HFF-Myc (cell line): ENCODE results near the gene PPP2R2D.
"Not testable (repeated sequence)": the region's sequence is repeated elsewhere in the genome, so short reads cannot be mapped to it uniquely, and the experiment has no call there.

ENCODE experiments used
- DNase-seq: peaks from one replicate; pipeline ENCODE4 v3.0.0-alpha.2; 2011; ENCODE audit warnings: low read depth; ENCODE audit errors: extremely low read depth
- H3K4me3 ChIP-seq: replicated peaks from 2 replicates; pipeline ENCODE4 v1.5.1; 2011; ENCODE audit warnings: low read depth, mild to moderate bottlenecking, control low read depth, low read length
- CTCF ChIP-seq: IDR thresholded peaks from 2 replicates; pipeline ENCODE4 v1.5.1; 2012; ENCODE audit warnings: mild to moderate bottlenecking, low read depth, low read length, control low read depth; ENCODE audit errors: missing control alignments

PPP2R2D gene

GRCh38 chr10:131982185-131982756, 81.5 kb downstream of the PPP2R2D start:
- peak overlapping the region; percentile 76 for H3K4me3 ChIP-seq
- no peak for TF ChIP-seq CTCF
- DNase-seq = no peak

- DNase-seq = no peak
- TF ChIP-seq CTCF = no peak
- H3K4me3 ChIP-seq = peak overlapping the region; percentile 76
These were observed 82.0 kb downstream of the PPP2R2D start for GRCh38 chr10:131982796-131983195.

- peak; percentile 72 for DNase-seq
- TF ChIP-seq CTCF = no peak
- no peak overlapping the region for H3K4me3 ChIP-seq
These were observed 83.0 kb downstream of the PPP2R2D start for GRCh38 chr10:131983780-131984179.

- H3K4me3 ChIP-seq = not testable (repeated sequence)
These were observed 86.0 kb downstream of the PPP2R2D start for GRCh38 chr10:131986851-131987250.

GRCh38 chr10:131987301-131987700, 86.5 kb downstream of the PPP2R2D start:
- not testable (repeated sequence) for DNase-seq, H3K4me3 ChIP-seq

More at GRCh38 chr10:131986851-131987250, 86.0 kb downstream of the PPP2R2D start:
- DNase-seq = not testable (repeated sequence)

- not testable (repeated sequence) for H3K4me3 ChIP-seq, DNase-seq
These were observed 87.0 kb downstream of the PPP2R2D start for GRCh38 chr10:131987786-131988185.

- DNase-seq = no peak
- TF ChIP-seq CTCF = no peak
- H3K4me3 ChIP-seq = no peak overlapping the region
These were observed 90.9 kb downstream of the PPP2R2D start for GRCh38 chr10:131991726-131992125.

GRCh38 chr10:131993275-131993674, 92.5 kb downstream of the PPP2R2D start:
- DNase-seq = no peak
- no peak overlapping the region for H3K4me3 ChIP-seq
- TF ChIP-seq CTCF = no peak
